ENCODE measurements around the gene KIAA0753. TPM values are rescaled to one million over a fixed set of nuclear protein-coding genes. Genes with fewer than 3 reads are reported as not detected.
A peak's percentile ranks its signal among the peaks of the same experiment; 100 is the strongest.
"Not testable (repeated sequence)": the region's sequence is repeated elsewhere in the genome, so short reads cannot be mapped to it uniquely, and the experiment has no call there.

KIAA0753 gene
- total and polyA plus RNA-seq, 9 donors = 12.1 to 32.3 (median 19.2) TPM

- Histone ChIP-seq H3K27me3 (no peaks in the 10 kb centered on the region), H3K27ac (no peak overlapping the region), H3K36me3 (no peaks in the 10 kb centered on the region), H3K9me3 (no peaks in the 10 kb centered on the region), H3K4me1 (ENCODE audit: insufficient read depth) (peaks cover 9% of the 10 kb centered on the region), H3K4me3 (no peak overlapping the region)
- DNase-seq = no peak
- no peak for TF ChIP-seq EP300 (IDR thresholded peaks at IDR 0.05)
- TF ChIP-seq, protein P1, sequence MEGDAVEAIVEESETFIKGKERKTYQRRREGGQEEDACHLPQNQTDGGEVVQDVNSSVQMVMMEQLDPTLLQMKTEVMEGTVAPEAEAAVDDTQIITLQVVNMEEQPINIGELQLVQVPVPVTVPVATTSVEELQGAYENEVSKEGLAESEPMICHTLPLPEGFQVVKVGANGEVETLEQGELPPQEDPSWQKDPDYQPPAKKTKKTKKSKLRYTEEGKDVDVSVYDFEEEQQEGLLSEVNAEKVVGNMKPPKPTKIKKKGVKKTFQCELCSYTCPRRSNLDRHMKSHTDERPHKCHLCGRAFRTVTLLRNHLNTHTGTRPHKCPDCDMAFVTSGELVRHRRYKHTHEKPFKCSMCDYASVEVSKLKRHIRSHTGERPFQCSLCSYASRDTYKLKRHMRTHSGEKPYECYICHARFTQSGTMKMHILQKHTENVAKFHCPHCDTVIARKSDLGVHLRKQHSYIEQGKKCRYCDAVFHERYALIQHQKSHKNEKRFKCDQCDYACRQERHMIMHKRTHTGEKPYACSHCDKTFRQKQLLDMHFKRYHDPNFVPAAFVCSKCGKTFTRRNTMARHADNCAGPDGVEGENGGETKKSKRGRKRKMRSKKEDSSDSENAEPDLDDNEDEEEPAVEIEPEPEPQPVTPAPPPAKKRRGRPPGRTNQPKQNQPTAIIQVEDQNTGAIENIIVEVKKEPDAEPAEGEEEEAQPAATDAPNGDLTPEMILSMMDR (IDR thresholded peaks at IDR 0.05) = no peak
- TF ChIP-seq POLR2A (IDR thresholded peaks at IDR 0.05) = no peak
- intact Hi-C loops (cut with DNase I) = no loop called here
- WGBS, 3 donors = 88 to 89% (median 88%) methylated on average over 7 of the region's 7 CpGs
These were observed 64.3 kb downstream of the KIAA0753 start for GRCh38 chr17:6576038-6576785.

- Histone ChIP-seq H3K4me1 (ENCODE audit: insufficient read depth) (peaks cover 9% of the 10 kb centered on the region), H3K27me3 (no peaks in the 10 kb centered on the region), H3K9me3 (no peaks in the 10 kb centered on the region), H3K27ac (no peak overlapping the region), H3K4me3 (no peak overlapping the region), H3K36me3 (no peaks in the 10 kb centered on the region)
- TF ChIP-seq, protein P1 (IDR thresholded peaks at IDR 0.05) = no peak
- TF ChIP-seq EP300 (IDR thresholded peaks at IDR 0.05) = no peak
- no peak for TF ChIP-seq POLR2A (IDR thresholded peaks at IDR 0.05)
- no peak for DNase-seq
- 66 to 74% (median 73%) methylated on average over 5 of the region's 5 CpGs for WGBS, 3 donors
- intact Hi-C loops (cut with DNase I) = no loop called here
These were observed 64.9 kb downstream of the KIAA0753 start for GRCh38 chr17:6575596-6575988.

GRCh38 chr17:6574687-6575595 lies 65.6 kb downstream of the KIAA0753 start:
- Histone ChIP-seq H3K9me3 (no peaks in the 10 kb centered on the region), H3K4me3 (no peak overlapping the region), H3K4me1 (ENCODE audit: insufficient read depth) (peaks cover 9% of the 10 kb centered on the region), H3K36me3 (no peaks in the 10 kb centered on the region), H3K27ac (no peak overlapping the region), H3K27me3 (no peaks in the 10 kb centered on the region)
- WGBS, 3 donors = 25 to 39% (median 31%) methylated on average over 23 of the region's 23 CpGs
- TF ChIP-seq, protein P1 (IDR thresholded peaks at IDR 0.05) = peak in 1 of 3 donors; percentile 19
- TF ChIP-seq EP300 (IDR thresholded peaks at IDR 0.05) = no peak
- intact Hi-C loops (cut with DNase I) = no loop called here
- peak in 4 of 5 donors; percentile 36 to 68 (median 51) for DNase-seq

GRCh38 chr17:6573982-6574686 lies 66.4 kb downstream of the KIAA0753 start:
- Histone ChIP-seq H3K27me3 (no peaks in the 10 kb centered on the region), H3K4me1 (ENCODE audit: insufficient read depth) (peaks cover 9% of the 10 kb centered on the region), H3K4me3 (no peak overlapping the region), H3K36me3 (no peaks in the 10 kb centered on the region), H3K9me3 (no peaks in the 10 kb centered on the region), H3K27ac (no peak overlapping the region)
- TF ChIP-seq POLR2A (IDR thresholded peaks at IDR 0.05) = no peak
- TF ChIP-seq, protein P1 (IDR thresholded peaks at IDR 0.05) = no peak
- TF ChIP-seq EP300 (IDR thresholded peaks at IDR 0.05) = no peak
- intact Hi-C loops (cut with DNase I) = no loop called here
- 93 to 97% (median 96%) methylated on average over 13 of the region's 13 CpGs for WGBS, 3 donors
- DNase-seq = no peak

GRCh38 chr17:6573495-6573894 lies 67.0 kb downstream of the KIAA0753 start:
- H3K27me3 ChIP-seq; H3K4me1 ChIP-seq (ENCODE audit: insufficient read depth); H3K9me3 ChIP-seq; H3K4me3 ChIP-seq; H3K27ac ChIP-seq; H3K36me3 ChIP-seq; DNase-seq; intact Hi-C loops (cut with DNase I): not testable (repeated sequence)
- WGBS, 3 donors = 94 to 98% (median 96%) methylated on average over 6 of the region's 6 CpGs
